Peyer's patch (tissue), 4 donors: ENCODE results near the gene FAM117A.

Experiments
- CTCF ChIP-seq, 6 experiments: fragments of 450-650 bp in 4 of 6; fragments of 200-600 bp in 2 of 6; sonication (generic) in 1 of 6; IDR thresholded peaks; one replicate each; pipeline ENCODE4 v1.5.1; 2017 to 2019; ENCODE audit warnings: antibody characterized with exemption in 6 of 6, mild to moderate bottlenecking in 3 of 6, moderate library complexity in 1 of 6
- POLR2A ChIP-seq, 2 donors: fragments of 450-650 bp; IDR thresholded peaks; one replicate each; pipeline ENCODE4 v1.5.1; 2017; ENCODE audit warnings: antibody characterized with exemption in 2 of 2, mild to moderate bottlenecking in 2 of 2, moderate library complexity in 2 of 2

- no peak for TF ChIP-seq CTCF (IDR thresholded peaks at IDR 0.05)
- no peak for TF ChIP-seq POLR2A (IDR thresholded peaks at IDR 0.05)
Measured at GRCh38 chr17:49798182-49798581, 34.3 kb upstream of the FAM117A start.
